Activated CD4-positive, alpha-beta T cell treated with anti-CD3 and anti-CD28 coated beads, Interleukin-2, amount 10 ng/mL, durations not matched to agents 24 days and 14 days (primary cell): ENCODE measurements around the gene NFYB. TPM values are rescaled to one million over a fixed set of nuclear protein-coding genes. Genes with fewer than 3 reads are reported as not detected.
"Not testable (repeated sequence)": the region's sequence is repeated elsewhere in the genome, so short reads cannot be mapped to it uniquely, and the experiment has no call there.

Experiments used
- DNase-seq: peaks from one replicate; pipeline ENCODE4 v3.0.0; 2022
- H3K27ac Mint-ChIP-seq: one replicate; pipeline ENCODE4 v1.8.0; 2022; ENCODE audit warnings: mild to moderate bottlenecking, mixed read lengths
- H3K27me3 Mint-ChIP-seq: one replicate; pipeline ENCODE4 v1.8.0; 2022; ENCODE audit warnings: mixed read lengths
- H3K36me3 Mint-ChIP-seq: one replicate; pipeline ENCODE4 v1.8.0; 2022; ENCODE audit warnings: low read depth, mild to moderate bottlenecking, mixed read lengths
- H3K4me1 Mint-ChIP-seq: one replicate; pipeline ENCODE4 v1.8.0; 2021; ENCODE audit warnings: mixed read lengths
- H3K4me3 Mint-ChIP-seq: one replicate; pipeline ENCODE4 v1.8.0; 2022; ENCODE audit warnings: mild to moderate bottlenecking, moderate library complexity, mixed read lengths
- H3K9me3 Mint-ChIP-seq: one replicate; pipeline ENCODE4 v1.8.0; 2021; ENCODE audit warnings: mixed read lengths
- intact Hi-C: fragments of 100-400 bp; cut with micrococcal nuclease; formaldehyde crosslinking; loops from one replicate; pipeline ENCODE4 v1.15.1; 2023
- total RNA-seq: library from RNA; stranded (reverse); gene quantifications from 2 replicates; pipeline ENCODE4 v1.2.3, GENCODE V29; 2022

NFYB gene
- total RNA-seq = 25.4 and 28.6 TPM in 2 replicates

DNA sequence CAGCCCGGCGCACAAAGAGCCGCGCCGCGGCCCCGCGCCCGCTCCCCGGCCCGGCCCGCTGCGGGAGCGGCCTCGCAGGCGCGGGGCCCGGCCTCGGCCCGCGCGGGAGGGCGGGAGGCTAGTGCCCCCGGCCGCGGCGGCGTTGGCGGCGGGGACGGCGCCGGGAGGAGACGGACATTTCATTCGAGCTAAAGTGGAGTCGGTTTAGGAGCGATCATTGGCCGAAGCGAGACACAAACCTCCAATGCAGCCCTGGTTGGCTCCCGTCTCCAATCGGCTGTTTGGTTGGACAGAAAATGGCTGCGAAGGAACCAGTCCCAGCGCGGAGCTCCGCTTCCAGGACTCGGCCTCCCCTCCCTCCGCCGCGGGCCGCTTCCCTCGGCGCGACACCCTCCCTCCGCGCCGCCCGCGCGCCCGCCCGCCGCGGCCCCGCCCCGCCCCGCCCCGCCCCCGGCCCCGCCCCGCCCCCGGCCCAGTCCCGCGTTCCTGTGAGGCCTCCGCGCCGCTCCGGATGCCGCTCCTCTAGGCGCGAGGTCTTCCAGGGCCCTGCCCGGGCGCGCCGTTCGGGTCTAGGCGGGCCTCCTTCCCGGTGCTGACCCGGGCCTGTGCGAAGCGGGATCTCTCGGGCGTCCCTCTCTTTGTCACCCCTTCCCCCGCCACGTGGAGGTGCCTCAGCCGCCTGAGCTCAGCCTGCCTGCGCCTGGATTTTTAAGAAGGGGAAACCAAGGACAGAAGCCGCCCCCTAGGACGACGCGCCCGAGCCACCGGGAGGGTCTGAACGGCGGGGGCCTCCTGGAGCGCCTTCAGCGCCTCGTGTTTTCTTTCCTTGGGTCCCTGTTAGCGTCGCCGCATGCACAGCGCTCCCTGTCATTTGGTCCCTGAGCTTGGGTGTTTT is at the start of gene NFYB:
NFYB (minus strand) TSS at position 309 of the 895 bp plus-strand sequence. CDS start 2,757 bp downstream, outside the sequence.
- peak within 1 kb of the TSS; percentile 91 for H3K27ac Mint-ChIP-seq
- DNase-seq = peak; percentile 98
- no peaks in the 10 kb centered on the region for H3K36me3 Mint-ChIP-seq
- H3K27me3 Mint-ChIP-seq = peaks cover 17% of the 10 kb centered on the region
- intact Hi-C loops = loop anchor here (1.0 to 5.0 kb wide), 7 partner anchors 74 to 969 kb away; partner anchors contain the start of genes EID3, HCFC2, HSP90B1 and TDG
- H3K4me1 Mint-ChIP-seq = peaks cover 16% of the 10 kb centered on the region
- no peaks in the 10 kb centered on the region for H3K9me3 Mint-ChIP-seq
- H3K4me3 Mint-ChIP-seq = peak within 1 kb of the TSS; percentile 87

DNA sequence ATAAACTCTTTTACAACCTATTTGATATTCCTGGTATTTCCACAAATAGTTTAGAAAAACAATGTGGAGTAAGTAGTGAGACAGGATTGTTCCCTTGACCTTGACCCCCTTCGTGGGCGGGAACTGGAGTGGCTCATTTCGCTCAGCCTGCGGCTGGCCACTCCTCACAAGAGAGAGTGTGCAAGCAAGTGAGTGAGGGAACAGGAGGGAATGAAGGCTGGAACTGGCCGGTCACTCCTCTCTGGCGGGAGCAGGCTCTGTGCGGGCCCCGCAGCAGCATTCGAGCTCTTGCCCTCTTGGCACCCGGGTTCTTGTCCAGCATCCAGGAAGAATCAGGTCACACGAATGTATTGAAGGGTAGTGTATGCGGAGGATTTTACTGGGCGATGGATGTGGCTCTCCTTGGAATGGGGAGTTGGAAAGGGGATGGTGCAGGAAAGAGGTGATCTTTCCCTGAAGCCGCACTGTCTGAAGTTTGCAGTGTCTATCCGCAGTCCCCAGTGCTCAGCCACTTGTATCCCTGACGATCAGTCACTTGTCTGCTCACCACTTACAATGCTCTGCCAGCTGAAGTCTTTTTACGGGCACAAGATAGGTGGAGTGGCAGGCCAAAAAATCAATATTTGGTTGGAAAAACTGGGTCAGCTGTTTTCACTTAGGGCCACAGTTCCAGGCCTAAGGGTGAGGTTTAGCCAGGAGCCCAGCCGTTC is 49.6 kb upstream of the NFYB start:
- intact Hi-C loops = no loop called here
- Mint-ChIP-seq H3K4me1 (peaks cover 1% of the 10 kb centered on the region), H3K36me3 (no peaks in the 10 kb centered on the region), H3K9me3 (peaks cover 5% of the 10 kb centered on the region), H3K27ac (no peak overlapping the region), H3K4me3 (no peak overlapping the region), H3K27me3 (no peaks in the 10 kb centered on the region)
- DNase-seq = no peak

DNA sequence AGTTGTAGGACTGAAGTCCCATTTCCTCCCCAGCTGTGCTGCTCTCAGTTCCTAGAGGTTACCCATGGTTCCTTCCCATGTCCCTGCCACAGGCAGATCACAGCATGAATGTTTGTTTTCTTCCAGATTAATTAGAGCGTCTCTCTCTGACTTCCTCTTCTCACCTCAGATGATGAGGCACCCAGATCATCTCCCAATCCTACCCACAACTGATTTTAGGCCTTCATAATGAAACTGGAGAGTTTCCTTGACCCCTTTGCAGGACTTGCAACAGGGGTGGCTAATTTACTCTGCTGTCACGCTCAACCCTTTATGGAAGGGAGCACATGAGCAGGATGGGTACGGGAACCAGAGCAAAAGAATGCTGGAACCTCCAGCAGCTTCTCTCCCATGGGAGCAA is 45.4 kb upstream of the NFYB start:
- peaks cover 6% of the 10 kb centered on the region for H3K27me3 Mint-ChIP-seq
- intact Hi-C loops = no loop called here

DNA sequence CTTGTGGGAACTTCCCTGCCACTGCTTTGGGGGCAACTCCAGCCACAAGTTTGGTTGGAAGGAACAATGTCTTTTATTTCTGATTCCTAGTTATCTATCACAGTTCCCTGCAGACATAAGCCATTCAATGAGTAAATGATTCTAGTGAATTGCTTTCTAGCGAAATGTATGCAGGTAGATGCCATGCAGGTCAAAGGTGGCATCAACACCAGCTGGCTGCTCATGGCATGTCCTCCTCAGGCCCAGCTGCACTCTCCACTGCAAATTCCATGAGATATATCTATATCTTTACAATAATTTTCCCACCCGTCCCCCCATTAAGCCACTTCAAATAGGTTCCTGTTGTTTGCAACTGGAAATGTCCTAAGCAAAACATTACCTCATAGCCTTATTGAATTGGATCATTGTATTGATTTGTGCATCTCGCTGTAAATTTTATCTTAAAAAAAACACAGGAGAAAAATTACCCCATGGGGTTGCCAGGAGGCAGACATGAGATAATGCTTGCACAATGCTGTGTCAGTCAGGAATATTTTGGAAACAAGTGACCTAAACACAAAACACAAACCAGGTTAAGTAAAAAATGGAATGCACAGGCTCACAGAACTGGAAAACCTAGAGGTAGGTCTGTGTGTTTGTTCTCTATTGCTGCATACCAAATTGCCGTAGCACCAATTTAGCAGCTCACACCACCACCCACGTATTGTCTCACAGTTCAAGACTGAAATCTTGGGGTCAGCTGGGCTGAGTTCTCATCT is 44.8 kb upstream of the NFYB start:
- Mint-ChIP-seq H3K36me3 (no peaks in the 10 kb centered on the region), H3K9me3 (peaks cover 8% of the 10 kb centered on the region), H3K27me3 (peaks cover 6% of the 10 kb centered on the region), H3K4me3 (no peak overlapping the region), H3K27ac (no peak overlapping the region), H3K4me1 (peaks cover 7% of the 10 kb centered on the region)
- intact Hi-C loops = no loop called here
- no peak for DNase-seq

More for the DNA sequence above, 45.4 kb upstream of the NFYB start:
- H3K9me3 Mint-ChIP-seq = peaks cover 8% of the 10 kb centered on the region
- H3K36me3 Mint-ChIP-seq = no peaks in the 10 kb centered on the region
- no peak overlapping the region for H3K4me3 Mint-ChIP-seq
- no peak for DNase-seq
- no peak overlapping the region for H3K27ac Mint-ChIP-seq
- H3K4me1 Mint-ChIP-seq = peaks cover 1% of the 10 kb centered on the region

DNA sequence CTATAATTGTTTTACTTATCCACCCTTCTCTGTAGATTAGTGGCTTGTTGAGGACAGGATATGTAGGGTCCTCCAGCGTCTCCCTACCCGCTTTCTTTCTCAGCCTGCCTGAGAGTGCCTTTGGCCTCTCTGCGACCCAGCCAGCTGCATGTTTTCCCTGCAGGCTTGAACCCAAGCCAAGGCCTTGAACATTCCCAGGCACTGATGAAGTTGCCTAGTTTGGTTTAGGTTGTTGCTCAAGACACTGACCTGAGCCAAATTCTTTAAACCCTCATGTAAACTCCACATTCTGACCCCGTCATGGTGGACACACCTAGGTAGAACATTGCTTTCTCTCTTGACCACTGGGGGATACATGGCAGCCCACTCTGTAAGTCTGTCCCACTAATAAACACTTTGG is 44.1 kb upstream of the NFYB start:
- peaks cover 6% of the 10 kb centered on the region for H3K27me3 Mint-ChIP-seq
- DNase-seq = no peak
- intact Hi-C loops = no loop called here
- H3K4me1 Mint-ChIP-seq = peaks cover 13% of the 10 kb centered on the region
- no peak overlapping the region for H3K4me3 Mint-ChIP-seq
- H3K27ac Mint-ChIP-seq = no peak overlapping the region
- peaks cover 8% of the 10 kb centered on the region for H3K9me3 Mint-ChIP-seq
- no peaks in the 10 kb centered on the region for H3K36me3 Mint-ChIP-seq

DNA sequence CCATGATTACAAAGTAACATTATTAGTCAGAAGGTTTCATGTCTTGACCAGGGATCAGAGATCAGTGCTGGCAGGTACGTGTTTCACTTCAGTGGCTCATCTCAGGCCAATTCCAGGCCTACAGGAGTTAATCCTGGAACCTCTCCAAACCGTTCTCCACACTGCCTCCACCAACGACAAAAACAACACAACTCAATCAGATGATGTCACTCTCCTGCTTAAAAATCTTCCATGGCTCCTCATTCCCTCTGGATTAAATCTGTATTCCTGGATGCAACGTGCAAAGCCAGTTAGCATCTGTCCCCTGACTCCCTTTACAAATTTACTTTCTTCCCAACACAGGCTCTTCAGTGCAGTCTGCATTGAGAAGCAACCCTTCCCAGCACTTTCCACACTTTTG is 43.3 kb upstream of the NFYB start:
- H3K27me3 Mint-ChIP-seq = peaks cover 6% of the 10 kb centered on the region
- no peak for DNase-seq
- peaks cover 14% of the 10 kb centered on the region for H3K4me1 Mint-ChIP-seq
- H3K36me3 Mint-ChIP-seq = no peaks in the 10 kb centered on the region
- intact Hi-C loops = no loop called here
- peak overlapping the region; percentile 12 for H3K27ac Mint-ChIP-seq
- peaks cover 8% of the 10 kb centered on the region for H3K9me3 Mint-ChIP-seq
- no peak overlapping the region for H3K4me3 Mint-ChIP-seq

DNA sequence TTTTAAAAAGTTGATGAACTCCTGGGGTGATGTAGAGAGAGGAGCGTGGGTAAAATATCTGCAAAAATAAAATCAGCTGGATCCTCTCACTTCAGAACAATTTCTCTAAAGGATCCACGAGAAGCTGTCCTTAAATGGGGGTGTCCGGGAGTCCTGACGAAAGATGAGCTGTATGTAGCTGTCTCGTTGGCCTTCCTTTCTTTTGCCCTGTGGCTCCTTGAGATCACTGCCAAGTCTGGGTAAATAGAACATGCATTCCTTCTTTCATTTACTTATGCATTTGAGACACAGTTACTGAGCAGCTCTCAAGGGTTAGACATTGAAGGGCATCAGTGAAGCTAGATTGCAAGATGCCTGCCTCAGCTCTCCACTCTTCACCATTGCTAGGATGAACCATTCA is 42.4 kb upstream of the NFYB start:
- peaks cover 5% of the 10 kb centered on the region for H3K9me3 Mint-ChIP-seq
- peaks cover 6% of the 10 kb centered on the region for H3K27me3 Mint-ChIP-seq
- H3K4me1 Mint-ChIP-seq = peaks cover 16% of the 10 kb centered on the region
- no peaks in the 10 kb centered on the region for H3K36me3 Mint-ChIP-seq
- DNase-seq = no peak
- intact Hi-C loops = no loop called here
- no peak overlapping the region for H3K27ac Mint-ChIP-seq
- no peak overlapping the region for H3K4me3 Mint-ChIP-seq

DNA sequence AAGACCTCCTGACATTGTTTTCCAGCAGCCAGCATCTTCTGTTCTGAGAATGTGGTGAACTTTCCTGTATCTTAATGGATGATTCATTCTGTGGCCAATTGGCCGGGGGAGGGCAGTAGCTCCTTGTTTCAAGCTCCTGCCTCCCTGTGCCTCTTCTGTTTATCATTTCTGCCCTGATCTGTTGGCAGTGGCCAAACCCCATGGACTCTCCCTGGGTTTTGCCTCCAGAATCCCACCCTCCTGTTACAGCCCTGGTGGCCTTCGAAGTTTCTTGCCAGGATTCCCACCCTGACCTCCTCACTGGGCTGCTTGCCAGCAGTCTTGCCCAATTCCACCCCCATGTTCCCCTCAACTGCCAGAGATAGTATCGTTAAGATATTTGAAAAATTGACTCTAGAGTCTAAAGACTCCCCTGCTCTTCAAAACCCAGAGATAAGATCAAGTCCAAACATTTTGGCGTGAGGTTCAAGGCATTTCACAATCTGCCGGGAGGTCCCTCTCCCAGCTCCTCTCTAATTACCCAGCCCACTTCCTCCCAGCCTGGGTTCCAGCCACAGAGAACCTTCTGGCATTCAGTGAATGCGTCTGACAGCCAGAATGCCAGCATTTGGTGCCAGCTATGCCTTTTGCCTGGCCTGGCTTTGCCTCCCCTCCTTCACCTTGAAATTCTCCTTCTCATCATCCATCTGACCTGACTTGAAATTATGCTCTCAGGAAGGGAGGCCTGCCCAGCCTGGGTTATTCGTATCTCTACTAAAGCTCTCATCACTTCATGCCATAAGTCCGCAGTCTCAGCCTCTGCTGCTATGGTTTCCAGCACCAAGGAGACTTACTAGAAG is 39.9 kb upstream of the NFYB start:
- intact Hi-C loops = no loop called here
- no peaks in the 10 kb centered on the region for H3K36me3 Mint-ChIP-seq
- H3K9me3 Mint-ChIP-seq = peaks cover 3% of the 10 kb centered on the region

DNA sequence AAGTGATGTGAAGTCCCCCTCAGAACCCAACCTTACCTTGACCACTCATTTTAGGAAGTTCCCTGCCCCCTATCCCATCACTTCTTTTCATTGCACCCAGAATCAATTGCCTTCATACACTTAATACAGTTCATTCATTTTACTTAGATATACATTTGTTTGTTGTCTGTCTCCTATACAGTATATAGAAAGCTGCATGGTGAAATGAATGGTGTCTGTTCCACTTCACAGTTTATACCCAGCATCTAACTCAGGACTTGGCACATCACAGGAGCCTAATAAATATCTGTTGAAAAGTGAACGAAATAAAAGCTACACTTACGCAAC is 39.3 kb upstream of the NFYB start:
- Mint-ChIP-seq H3K27ac (no peak overlapping the region), H3K4me3 (no peak overlapping the region), H3K27me3 (peaks cover 5% of the 10 kb centered on the region), H3K36me3 (no peaks in the 10 kb centered on the region), H3K4me1 (peaks cover 15% of the 10 kb centered on the region), H3K9me3 (peaks cover 6% of the 10 kb centered on the region)
- intact Hi-C loops = no loop called here
- DNase-seq = no peak

More for the DNA sequence above, 39.9 kb upstream of the NFYB start:
- H3K4me1 Mint-ChIP-seq = peaks cover 15% of the 10 kb centered on the region
- no peak for DNase-seq
- peaks cover 6% of the 10 kb centered on the region for H3K27me3 Mint-ChIP-seq
- no peak overlapping the region for H3K4me3 Mint-ChIP-seq
- H3K27ac Mint-ChIP-seq = peak overlapping the region; percentile 43

DNA sequence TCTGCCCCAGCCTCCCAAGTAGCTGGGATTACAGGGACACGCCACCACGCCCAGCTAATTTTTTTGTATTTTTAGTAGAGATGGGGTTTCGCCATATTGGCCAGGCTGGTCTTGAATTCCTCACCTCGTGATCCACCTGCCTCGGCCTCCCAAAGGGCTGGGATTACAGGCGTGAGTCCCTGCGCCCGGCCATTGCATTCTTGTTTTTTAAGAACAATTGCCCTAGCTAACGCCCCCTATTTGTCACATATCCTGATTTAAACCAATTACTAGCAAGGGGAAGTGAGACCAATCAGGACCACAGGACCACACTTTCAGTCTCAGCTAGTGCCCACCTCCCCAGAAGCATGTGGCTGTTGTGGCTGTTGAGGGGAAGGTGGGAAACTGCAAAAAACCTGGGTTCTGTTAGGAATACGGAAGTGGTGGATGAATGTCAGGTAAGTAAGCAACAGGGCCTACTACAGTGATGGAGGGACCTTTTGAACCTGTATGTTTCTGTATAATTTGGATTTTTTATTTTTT is 37.8 kb upstream of the NFYB start:
- Mint-ChIP-seq H3K4me3 (no peak overlapping the region), H3K9me3 (peaks cover 3% of the 10 kb centered on the region), H3K27me3 (peaks cover 2% of the 10 kb centered on the region), H3K4me1 (peaks cover 15% of the 10 kb centered on the region), H3K27ac (no peak overlapping the region), H3K36me3 (no peaks in the 10 kb centered on the region)
- DNase-seq = no peak
- intact Hi-C loops = no loop called here

DNA sequence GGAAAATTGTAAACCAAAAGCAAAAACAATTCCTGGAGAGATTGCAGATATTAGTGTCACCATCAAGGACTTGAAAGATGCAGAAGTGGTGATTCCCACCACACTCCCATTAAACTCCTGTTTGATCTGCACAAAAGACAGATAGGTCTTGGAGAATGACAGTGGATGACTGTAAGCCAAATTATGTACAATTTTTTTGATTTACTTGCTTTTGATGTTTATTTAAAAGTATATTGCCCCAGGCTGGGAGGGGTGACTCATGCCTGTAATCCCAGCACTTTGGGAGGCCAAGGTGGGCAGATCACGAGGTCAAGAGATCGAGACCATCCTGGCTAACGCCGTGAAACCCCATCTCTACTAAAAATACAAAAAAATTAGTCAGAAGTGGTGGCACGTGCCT is 35.8 kb upstream of the NFYB start:
- H3K27ac Mint-ChIP-seq, intact Hi-C loops, DNase-seq, H3K9me3 Mint-ChIP-seq, H3K27me3 Mint-ChIP-seq, H3K4me3 Mint-ChIP-seq, H3K36me3 Mint-ChIP-seq: not testable (repeated sequence)
- H3K4me1 Mint-ChIP-seq = peaks cover 15% of the 10 kb centered on the region

DNA sequence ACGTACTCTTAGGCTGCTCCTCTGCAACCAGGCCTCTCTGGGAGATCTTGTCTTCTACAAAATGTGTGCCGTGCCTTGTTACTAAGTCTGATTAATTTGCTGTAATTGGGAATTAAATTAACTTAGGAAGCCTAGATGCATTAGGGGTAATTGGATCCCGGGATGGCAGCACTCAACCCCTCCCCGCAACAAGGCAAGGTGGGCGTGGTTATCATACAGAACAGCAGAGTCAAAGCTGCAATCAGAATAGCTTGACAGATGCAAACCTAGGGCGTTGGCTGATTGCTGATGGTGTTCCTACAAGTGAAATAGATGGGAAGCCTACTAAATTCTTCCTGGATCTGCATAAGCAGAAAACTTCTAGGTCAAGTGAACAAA is 34.5 kb upstream of the NFYB start:
- intact Hi-C loops = no loop called here
- H3K4me1 Mint-ChIP-seq = peaks cover 7% of the 10 kb centered on the region
- DNase-seq = no peak
- peaks cover 4% of the 10 kb centered on the region for H3K27me3 Mint-ChIP-seq
- H3K36me3 Mint-ChIP-seq = no peaks in the 10 kb centered on the region
- peaks cover 3% of the 10 kb centered on the region for H3K9me3 Mint-ChIP-seq
- no peak overlapping the region for H3K27ac Mint-ChIP-seq
- no peak overlapping the region for H3K4me3 Mint-ChIP-seq
